ENCODE data around the gene CCDC83.

CCDC83 gene

GRCh38 chr11:85869781-85870180 is 14.6 kb downstream of the CCDC83 start:
- Histone ChIP-seq H3K36me3 (ENCODE audit: insufficient read depth, low read length) (no peaks in the 10 kb centered on the region), H2AFZ (ENCODE audit: low read depth, low read length) (no peak overlapping the region), H3K4me3 (ENCODE audit: low read length) (no peak overlapping the region), H3K27me3 (ENCODE audit: insufficient read depth, low read length) (no peaks in the 10 kb centered on the region), H3K9me3 (ENCODE audit: low read length) (no peaks in the 10 kb centered on the region), H3K4me1 (ENCODE audit: insufficient read depth, low read length) (no peaks in the 10 kb centered on the region)

DNA sequence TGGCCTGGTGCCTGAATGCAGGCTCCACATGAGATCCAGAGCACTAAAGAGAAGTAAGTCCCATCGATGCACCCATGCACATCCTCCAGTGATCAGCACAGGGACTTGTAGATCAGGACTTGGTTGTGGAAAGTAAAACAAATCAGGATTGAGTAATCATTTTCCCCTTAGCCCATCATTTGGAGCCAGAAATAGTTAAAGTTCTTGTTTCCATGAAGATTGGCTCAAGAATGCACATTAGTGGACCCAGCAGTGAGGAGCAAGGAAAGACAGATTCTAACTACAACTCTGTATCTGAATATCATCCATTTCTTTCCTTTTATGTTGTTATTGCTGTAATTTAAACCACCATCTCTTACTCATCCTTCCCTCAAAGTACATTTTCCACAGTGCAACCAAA is 19.1 kb downstream of the CCDC83 start:
- Histone ChIP-seq H3K27me3 (ENCODE audit: insufficient read depth, low read length) (no peaks in the 10 kb centered on the region), H3K4me1 (ENCODE audit: insufficient read depth, low read length) (peaks cover 3% of the 10 kb centered on the region), H3K4me3 (ENCODE audit: low read length) (no peak overlapping the region), H2AFZ (ENCODE audit: low read depth, low read length) (no peak overlapping the region), H3K36me3 (ENCODE audit: insufficient read depth, low read length) (no peaks in the 10 kb centered on the region), H3K9me3 (ENCODE audit: low read length) (no peaks in the 10 kb centered on the region)

GRCh38 chr11:85875505-85875904 is 20.3 kb downstream of the CCDC83 start:
- Histone ChIP-seq H3K27me3 (ENCODE audit: insufficient read depth, low read length) (no peaks in the 10 kb centered on the region), H2AFZ (ENCODE audit: low read depth, low read length) (no peak overlapping the region), H3K4me3 (ENCODE audit: low read length) (no peak overlapping the region), H3K4me1 (ENCODE audit: insufficient read depth, low read length) (peaks cover 3% of the 10 kb centered on the region), H3K36me3 (ENCODE audit: insufficient read depth, low read length) (no peaks in the 10 kb centered on the region), H3K9me3 (ENCODE audit: low read length) (no peaks in the 10 kb centered on the region)

GRCh38 chr11:85884581-85885021 is 29.4 kb downstream of the CCDC83 start:
- H3K4me3 ChIP-seq (ENCODE audit: low read length), result no peak overlapping the region
- no peaks in the 10 kb centered on the region for H3K27me3 ChIP-seq (ENCODE audit: insufficient read depth, low read length)
- no peaks in the 10 kb centered on the region for H3K36me3 ChIP-seq (ENCODE audit: insufficient read depth, low read length)
- peaks cover 6% of the 10 kb centered on the region for H3K4me1 ChIP-seq (ENCODE audit: insufficient read depth, low read length)
- no peak overlapping the region for H2AFZ ChIP-seq (ENCODE audit: low read depth, low read length)
- H3K9me3 ChIP-seq (ENCODE audit: low read length), result no peaks in the 10 kb centered on the region

- H3K9me3 ChIP-seq (ENCODE audit: low read length), result no peaks in the 10 kb centered on the region
- H3K36me3 ChIP-seq (ENCODE audit: insufficient read depth, low read length), result no peaks in the 10 kb centered on the region
- H2AFZ ChIP-seq (ENCODE audit: low read depth, low read length), result no peak overlapping the region
- peaks cover 10% of the 10 kb centered on the region for H3K4me1 ChIP-seq (ENCODE audit: insufficient read depth, low read length)
- H3K4me3 ChIP-seq (ENCODE audit: low read length), result no peak overlapping the region
- no peaks in the 10 kb centered on the region for H3K27me3 ChIP-seq (ENCODE audit: insufficient read depth, low read length)
Measured at GRCh38 chr11:85886089-85887056, 31.2 kb downstream of the CCDC83 start.

DNA sequence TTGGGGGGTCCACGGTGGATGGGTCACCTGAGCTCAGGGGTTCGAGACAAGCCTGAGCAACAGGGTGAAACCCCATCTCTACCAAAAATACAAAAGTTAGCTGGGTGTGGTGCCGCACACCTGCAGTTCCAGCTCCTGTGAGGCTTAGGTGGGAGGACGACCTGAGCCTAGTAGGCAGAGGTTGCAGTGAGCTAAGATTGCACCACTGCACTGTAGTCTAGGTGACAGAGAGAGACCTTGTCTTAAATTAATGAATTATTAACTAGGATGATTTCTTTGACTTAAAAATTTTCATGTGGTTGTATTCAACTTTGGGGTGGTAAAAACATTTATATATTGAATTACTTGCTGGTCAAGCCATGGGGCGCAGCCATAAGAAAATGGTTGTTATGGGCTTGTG is 33.9 kb downstream of the CCDC83 start:
- Histone ChIP-seq H2AFZ (ENCODE audit: low read depth, low read length) (no peak overlapping the region), H3K4me1 (ENCODE audit: insufficient read depth, low read length) (peaks cover 17% of the 10 kb centered on the region), H3K4me3 (ENCODE audit: low read length) (no peak overlapping the region), H3K9me3 (ENCODE audit: low read length) (no peaks in the 10 kb centered on the region), H3K27me3 (ENCODE audit: insufficient read depth, low read length) (no peaks in the 10 kb centered on the region), H3K36me3 (ENCODE audit: insufficient read depth, low read length) (no peaks in the 10 kb centered on the region)

- Histone ChIP-seq H3K36me3 (ENCODE audit: insufficient read depth, low read length) (no peaks in the 10 kb centered on the region), H3K4me3 (ENCODE audit: low read length) (no peak overlapping the region), H2AFZ (ENCODE audit: low read depth, low read length) (no peak overlapping the region), H3K27me3 (ENCODE audit: insufficient read depth, low read length) (no peaks in the 10 kb centered on the region), H3K9me3 (ENCODE audit: low read length) (no peaks in the 10 kb centered on the region), H3K4me1 (ENCODE audit: insufficient read depth, low read length) (peaks cover 17% of the 10 kb centered on the region)
Measured at GRCh38 chr11:85889676-85890579, 34.7 kb downstream of the CCDC83 start.

DNA sequence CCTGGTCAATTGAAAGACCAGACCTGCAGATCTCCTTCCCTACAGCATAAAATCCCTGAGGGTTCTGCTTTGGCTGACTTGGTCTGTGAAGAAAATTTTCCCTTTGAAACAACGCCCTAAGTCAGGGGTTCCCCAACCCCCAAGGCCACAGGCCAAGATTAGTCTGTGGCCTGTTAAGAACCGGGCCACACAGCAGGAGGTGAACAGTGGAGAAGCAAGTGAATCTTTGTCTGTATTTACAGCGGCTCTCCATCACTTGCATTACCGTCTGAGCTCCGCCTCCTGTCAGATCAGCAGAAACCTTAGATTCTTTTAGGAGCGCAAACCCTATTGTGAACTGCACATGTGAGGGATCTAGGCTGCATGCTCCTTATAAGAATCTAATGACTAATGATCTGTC is 38.2 kb downstream of the CCDC83 start:
- Histone ChIP-seq H3K27me3 (ENCODE audit: insufficient read depth, low read length) (no peaks in the 10 kb centered on the region), H3K9me3 (ENCODE audit: low read length) (no peaks in the 10 kb centered on the region), H3K4me1 (ENCODE audit: insufficient read depth, low read length) (peaks cover 11% of the 10 kb centered on the region), H2AFZ (ENCODE audit: low read depth, low read length) (peak overlapping the region; percentile 36), H3K36me3 (ENCODE audit: insufficient read depth, low read length) (no peaks in the 10 kb centered on the region), H3K4me3 (ENCODE audit: low read length) (no peak overlapping the region)

DNA sequence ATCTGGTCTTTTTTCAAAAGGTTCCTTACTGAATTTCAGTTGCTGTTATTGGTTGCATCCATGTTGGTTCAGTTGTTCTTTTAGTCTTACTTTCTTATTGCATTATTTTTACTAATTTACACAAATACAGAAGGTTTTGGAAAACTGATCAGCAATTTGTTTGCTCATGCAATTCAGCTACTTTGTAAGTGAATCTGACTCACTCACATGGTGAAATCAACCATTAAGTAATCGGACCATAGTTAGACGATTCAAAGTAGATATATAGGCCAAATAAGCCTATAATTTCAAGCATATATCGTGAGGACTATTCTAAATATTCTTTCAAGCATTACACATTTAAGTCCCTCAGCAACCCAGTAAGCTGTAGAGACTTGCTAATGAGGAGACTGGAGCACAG is 41.7 kb downstream of the CCDC83 start:
- no peak overlapping the region for H2AFZ ChIP-seq (ENCODE audit: low read depth, low read length)
- H3K36me3 ChIP-seq (ENCODE audit: insufficient read depth, low read length), result no peaks in the 10 kb centered on the region
- H3K4me3 ChIP-seq (ENCODE audit: low read length), result no peak overlapping the region
- no peaks in the 10 kb centered on the region for H3K27me3 ChIP-seq (ENCODE audit: insufficient read depth, low read length)
- H3K4me1 ChIP-seq (ENCODE audit: insufficient read depth, low read length), result peaks cover 7% of the 10 kb centered on the region
- H3K9me3 ChIP-seq (ENCODE audit: low read length), result no peaks in the 10 kb centered on the region

GRCh38 chr11:85898456-85898855 is 43.3 kb downstream of the CCDC83 start:
- peaks cover under 1% of the 10 kb centered on the region for H3K4me1 ChIP-seq (ENCODE audit: insufficient read depth, low read length)
- no peaks in the 10 kb centered on the region for H3K27me3 ChIP-seq (ENCODE audit: insufficient read depth, low read length)
- no peak overlapping the region for H3K4me3 ChIP-seq (ENCODE audit: low read length)
- H2AFZ ChIP-seq (ENCODE audit: low read depth, low read length), result no peak overlapping the region
- H3K36me3 ChIP-seq (ENCODE audit: insufficient read depth, low read length), result no peaks in the 10 kb centered on the region
- H3K9me3 ChIP-seq (ENCODE audit: low read length), result no peaks in the 10 kb centered on the region

DNA sequence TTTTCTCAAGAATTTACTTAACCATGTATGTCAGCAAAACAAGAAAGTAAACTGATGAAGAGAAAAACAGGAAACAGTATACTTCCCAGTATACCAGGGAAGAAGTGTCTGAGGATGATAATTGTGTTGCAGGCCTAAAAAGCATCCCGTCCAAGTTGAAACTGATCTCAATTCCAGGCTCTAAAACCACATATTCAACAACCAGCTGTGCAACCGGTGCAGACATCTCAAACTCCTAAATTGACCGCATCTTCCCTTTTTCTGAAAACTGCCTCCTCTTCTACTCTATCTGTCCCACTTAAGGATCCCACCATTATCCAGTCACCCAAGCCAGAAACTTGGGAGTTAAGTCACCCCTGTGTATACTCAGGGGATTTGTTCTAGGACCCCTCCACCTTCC is 47.2 kb downstream of the CCDC83 start:
- Histone ChIP-seq H3K27me3 (ENCODE audit: insufficient read depth, low read length) (no peaks in the 10 kb centered on the region), H3K9me3 (ENCODE audit: low read length) (no peaks in the 10 kb centered on the region), H3K4me3 (ENCODE audit: low read length) (no peak overlapping the region), H3K4me1 (ENCODE audit: insufficient read depth, low read length) (no peaks in the 10 kb centered on the region), H3K36me3 (ENCODE audit: insufficient read depth, low read length) (no peaks in the 10 kb centered on the region), H2AFZ (ENCODE audit: low read depth, low read length) (no peak overlapping the region)

GRCh38 chr11:85903406-85903805 is 48.2 kb downstream of the CCDC83 start:
- Histone ChIP-seq H3K4me1 (ENCODE audit: insufficient read depth, low read length) (no peaks in the 10 kb centered on the region), H3K27me3 (ENCODE audit: insufficient read depth, low read length) (peaks cover 3% of the 10 kb centered on the region), H2AFZ (ENCODE audit: low read depth, low read length) (no peak overlapping the region), H3K4me3 (ENCODE audit: low read length) (no peak overlapping the region), H3K36me3 (ENCODE audit: insufficient read depth, low read length) (no peaks in the 10 kb centered on the region), H3K9me3 (ENCODE audit: low read length) (no peaks in the 10 kb centered on the region)

DNA sequence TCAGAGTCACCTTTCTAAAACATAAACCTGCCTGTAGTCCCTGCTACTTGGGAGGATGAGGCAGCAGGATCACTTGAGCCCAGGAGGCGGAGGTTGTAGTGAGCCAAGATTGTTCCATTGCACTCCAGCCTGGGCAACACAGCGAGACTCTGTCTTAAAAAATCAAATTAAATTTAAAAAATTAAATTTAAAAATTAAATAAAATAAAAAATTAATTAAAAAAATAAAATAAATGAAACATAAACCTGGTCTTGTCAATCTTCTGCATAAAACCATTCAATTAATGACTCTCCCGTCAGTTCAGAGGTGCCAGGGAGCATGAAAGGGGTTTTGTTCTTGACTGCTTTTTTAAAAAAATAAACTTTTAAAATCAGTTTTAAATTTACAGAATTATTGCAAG is 48.6 kb downstream of the CCDC83 start:
- Histone ChIP-seq H3K36me3 (ENCODE audit: insufficient read depth, low read length) (no peaks in the 10 kb centered on the region), H3K4me1 (ENCODE audit: insufficient read depth, low read length) (no peaks in the 10 kb centered on the region), H2AFZ (ENCODE audit: low read depth, low read length) (no peak overlapping the region), H3K9me3 (ENCODE audit: low read length) (no peaks in the 10 kb centered on the region), H3K4me3 (ENCODE audit: low read length) (no peak overlapping the region), H3K27me3 (ENCODE audit: insufficient read depth, low read length) (peaks cover 3% of the 10 kb centered on the region)
